ENCODE data around the gene CD209.

Gene CD209

DNA sequence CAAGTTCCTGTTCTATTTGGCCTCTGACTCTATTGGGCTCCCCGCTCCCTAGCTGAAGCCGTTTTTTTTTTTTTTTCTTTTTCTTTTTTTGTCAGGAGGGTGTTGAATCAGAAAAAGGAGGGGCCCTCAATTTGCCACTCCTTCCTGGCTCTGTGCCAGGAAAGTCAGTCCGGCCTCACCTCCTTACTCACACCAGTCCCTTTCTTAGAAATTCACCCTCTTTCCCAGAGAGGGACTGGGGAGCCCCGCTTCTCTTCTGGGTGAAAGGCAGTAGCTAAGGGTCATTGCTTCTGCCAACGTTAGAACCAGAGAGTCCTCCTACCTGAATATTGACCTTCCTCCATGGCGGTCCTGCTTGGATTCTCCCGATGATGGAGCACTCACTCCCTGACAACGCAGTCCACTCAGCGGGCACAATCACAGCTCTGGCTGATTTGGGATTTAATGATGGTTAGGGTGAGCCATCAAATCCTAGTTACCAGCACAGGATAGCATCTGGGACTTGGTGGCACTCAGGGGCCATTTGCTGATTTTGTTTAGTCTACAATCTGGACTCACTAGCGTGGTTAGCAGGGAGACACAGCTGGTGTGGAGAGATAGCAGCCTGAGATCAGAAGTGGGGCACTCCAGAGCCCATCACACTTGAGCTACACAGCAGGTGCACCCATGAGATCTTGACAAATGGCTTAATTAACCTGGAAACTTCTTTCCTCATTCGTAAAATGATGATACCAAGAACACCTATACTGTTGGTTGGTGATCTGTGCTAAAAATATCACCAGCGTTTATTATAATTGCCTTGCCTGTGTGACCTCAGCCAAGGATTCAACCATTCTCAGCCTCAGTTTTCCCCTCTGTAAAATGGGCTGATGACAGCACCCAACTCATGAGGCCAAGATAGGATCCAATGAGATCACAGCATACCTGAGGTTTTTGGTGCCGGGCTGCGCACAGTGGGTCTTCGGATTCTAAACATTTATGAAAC, 47.6 kb downstream of the CD209 start:
- CTCF ChIA-PET, result interaction anchor here (1.9 kb wide), 1 partner anchor 19 kb away, joined by 5 read pairs; the partner anchor contains the start of gene TRAPPC5
- no peaks in the 10 kb centered on the region for H3K9me3 Mint-ChIP-seq
- H3K27me3 Mint-ChIP-seq, result peaks cover 68% of the 10 kb centered on the region
- H3K4me1 Mint-ChIP-seq, result peaks cover 10% of the 10 kb centered on the region
- no peak overlapping the region for H3K27ac Mint-ChIP-seq
- no peak overlapping the region for H3K4me3 Mint-ChIP-seq
- no peak for DNase-seq
- H3K36me3 Mint-ChIP-seq, result no peaks in the 10 kb centered on the region

- no peaks in the 10 kb centered on the region for H3K36me3 Mint-ChIP-seq
- no peak for DNase-seq
- H3K4me1 Mint-ChIP-seq, result peaks cover 3% of the 10 kb centered on the region
- no peak overlapping the region for H3K4me3 Mint-ChIP-seq
- peaks cover 63% of the 10 kb centered on the region for H3K27me3 Mint-ChIP-seq
- CTCF ChIA-PET, result interaction anchor here (1.5 kb wide), 1 partner anchor 18 kb away, joined by 3 read pairs; the partner anchor contains the start of gene TRAPPC5
- H3K9me3 Mint-ChIP-seq, result no peaks in the 10 kb centered on the region
- no peak overlapping the region for H3K27ac Mint-ChIP-seq
These were observed 48.3 kb downstream of the CD209 start for GRCh38 chr19:7699003-7699402.

- no peak overlapping the region for H3K27ac Mint-ChIP-seq
- H3K9me3 Mint-ChIP-seq, result no peaks in the 10 kb centered on the region
- no peak overlapping the region for H3K4me3 Mint-ChIP-seq
- H3K4me1 Mint-ChIP-seq, result no peaks in the 10 kb centered on the region
- peaks cover 59% of the 10 kb centered on the region for H3K27me3 Mint-ChIP-seq
- CTCF ChIA-PET, result interaction anchor here (1.5 kb wide), 1 partner anchor 18 kb away, joined by 3 read pairs; the partner anchor contains the start of gene TRAPPC5
- DNase-seq, result no peak
- H3K36me3 Mint-ChIP-seq, result no peaks in the 10 kb centered on the region
These were observed 48.8 kb downstream of the CD209 start for GRCh38 chr19:7698583-7698982.

- Mint-ChIP-seq H3K36me3 (no peaks in the 10 kb centered on the region), H3K27me3 (peaks cover 52% of the 10 kb centered on the region), H3K27ac (no peak overlapping the region), H3K4me1 (no peaks in the 10 kb centered on the region), H3K9me3 (no peaks in the 10 kb centered on the region), H3K4me3 (no peak overlapping the region)
- CTCF ChIA-PET, result interaction anchor here (1.5 kb wide), 1 partner anchor 17 kb away, joined by 3 read pairs; the partner anchor contains the start of gene TRAPPC5
- DNase-seq, result no peak
These were observed 49.5 kb downstream of the CD209 start for GRCh38 chr19:7697721-7698287.

DNA sequence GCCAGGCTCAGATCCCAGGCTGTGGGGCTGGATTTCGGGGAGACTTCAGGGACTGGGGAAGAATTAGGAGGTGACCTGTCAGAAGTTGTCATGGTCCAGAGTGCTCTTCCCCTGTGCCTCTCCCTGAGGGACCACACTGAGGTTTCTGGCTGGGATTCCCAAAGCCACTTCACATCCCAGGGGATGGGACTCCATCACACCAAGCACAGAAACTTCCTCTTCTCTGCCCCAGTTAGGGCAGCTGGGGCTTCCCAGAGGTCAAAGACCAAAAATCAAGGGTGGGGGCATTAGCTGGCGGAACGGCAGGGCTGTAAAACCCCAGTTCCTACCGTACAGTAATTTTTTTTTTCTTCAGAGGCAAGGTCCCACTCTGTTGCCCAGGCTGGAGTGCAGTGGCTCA, 52.8 kb downstream of the CD209 start:
- Mint-ChIP-seq H3K27ac (no peak overlapping the region), H3K4me1 (no peaks in the 10 kb centered on the region)
- CTCF ChIA-PET, result interaction anchor here (0.6 kb wide), 1 partner anchor 197 kb away, joined by 3 read pairs; no protein-coding TSS in a partner anchor

GRCh38 chr19:7692417-7693088, 54.8 kb downstream of the CD209 start:
- CTCF ChIA-PET, result no interaction called here
- Mint-ChIP-seq H3K36me3 (no peaks in the 10 kb centered on the region), H3K4me1 (no peaks in the 10 kb centered on the region), H3K9me3 (no peaks in the 10 kb centered on the region), H3K27ac (no peak overlapping the region), H3K27me3 (peaks cover 15% of the 10 kb centered on the region), H3K4me3 (no peak overlapping the region)
- no peak for DNase-seq

More for the DNA sequence above, 52.8 kb downstream of the CD209 start:
- H3K27me3 Mint-ChIP-seq, result peaks cover 27% of the 10 kb centered on the region
- no peaks in the 10 kb centered on the region for H3K9me3 Mint-ChIP-seq
- H3K4me3 Mint-ChIP-seq, result no peak overlapping the region
- DNase-seq, result no peak
- H3K36me3 Mint-ChIP-seq, result no peaks in the 10 kb centered on the region

GRCh38 chr19:7691497-7691896, 55.8 kb downstream of the CD209 start:
- Mint-ChIP-seq H3K4me3 (no peak overlapping the region), H3K27me3 (peaks cover 5% of the 10 kb centered on the region), H3K36me3 (no peaks in the 10 kb centered on the region), H3K27ac (no peak overlapping the region), H3K4me1 (no peaks in the 10 kb centered on the region), H3K9me3 (no peaks in the 10 kb centered on the region)
- CTCF ChIA-PET, result no interaction called here
- no peak for DNase-seq

DNA sequence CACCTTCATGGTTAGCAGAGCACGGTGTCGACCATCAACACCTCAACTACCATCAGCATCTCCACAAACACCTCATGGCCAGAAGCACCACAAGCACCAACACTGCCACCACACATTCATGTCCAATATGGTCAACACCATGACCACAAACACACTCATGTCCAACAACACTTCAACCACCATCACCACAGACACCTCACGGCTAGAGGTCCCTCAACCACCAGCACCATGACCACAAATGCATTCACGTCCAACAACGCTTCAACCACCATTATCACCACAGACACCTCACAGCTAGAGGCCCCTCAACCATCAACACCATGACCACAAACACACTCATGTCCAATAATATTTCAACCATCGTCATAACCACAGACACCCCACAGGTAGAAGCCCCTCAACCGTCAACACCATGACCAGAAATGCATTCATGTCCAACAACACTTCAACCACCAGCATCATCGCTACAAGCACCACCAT, 56.5 kb downstream of the CD209 start:
- CTCF ChIA-PET, result interaction anchor here (1.3 kb wide), 1 partner anchor 10 kb away, joined by 4 read pairs; the partner anchor contains the start of gene TRAPPC5
- H3K4me1 Mint-ChIP-seq, result no peaks in the 10 kb centered on the region

More for the DNA sequence above, 56.5 kb downstream of the CD209 start:
- Mint-ChIP-seq H3K36me3 (no peaks in the 10 kb centered on the region), H3K9me3 (no peaks in the 10 kb centered on the region), H3K27me3 (peaks cover 4% of the 10 kb centered on the region), H3K4me3 (no peak overlapping the region), H3K27ac (no peak overlapping the region)
- DNase-seq, result no peak

Measured in activated naive CD4-positive, alpha-beta T cell treated with anti-CD3 and anti-CD28 coated beads, Interleukin-2, amount 10 ng/mL, durations not matched to agents 7 days and 5 days (primary cell).